Esophagus squamous epithelium (tissue), 4 donors: Measurements from ENCODE around the gene PSMD10.

Source experiments
- CTCF ChIP-seq, 6 experiments: fragments of 450-650 bp in 4 of 6; fragments of 200-600 bp in 2 of 6; sonication (generic) in 2 of 6; IDR thresholded peaks; one replicate each; pipeline ENCODE4 v1.5.1; 2016 to 2019; ENCODE audit warnings: antibody characterized with exemption in 6 of 6, mild to moderate bottlenecking in 4 of 6, moderate library complexity in 4 of 6
- POLR2A ChIP-seq, 4 donors: fragments of 450-650 bp; IDR thresholded peaks; one replicate each; pipeline ENCODE4 v1.6.1; 2017; ENCODE audit warnings: antibody characterized with exemption in 4 of 4, mild to moderate bottlenecking in 4 of 4, moderate library complexity in 3 of 4

- TF ChIP-seq POLR2A (IDR thresholded peaks at IDR 0.05), result no peak
- no peak for TF ChIP-seq CTCF (IDR thresholded peaks at IDR 0.05)
Observed at GRCh38 chrX:108117988-108118387, 26.6 kb upstream of the PSMD10 start.
